GM19372 (cell line): ENCODE measurements around the gene GNG5.
"Not testable (repeated sequence)": the region's sequence is repeated elsewhere in the genome, so short reads cannot be mapped to it uniquely, and the experiment has no call there.

Source experiments
- ATAC-seq: cut with Tn5 transposase; IDR thresholded peaks from one replicate; pipeline ENCODE4 v1.9.1; 2021; ENCODE audit warnings: mild to moderate bottlenecking, low read depth, moderate library complexity; ENCODE audit not compliant: unreplicated experiment

Gene GNG5

GRCh38 chr1:84506002-84506728, at the start of gene GNG5, which contains the start of gene SPATA1:
TSS of gene GNG5 (minus strand) at chr1:84506581. CDS start at chr1:84506091, 490 bp downstream.
TSS of gene SPATA1 (plus strand) at chr1:84506386. CDS start at chr1:84516360, 9,974 bp downstream.
- peak; percentile 81 for ATAC-seq

GRCh38 chr1:84550826-84551225, 44.4 kb upstream of the GNG5 start:
- ATAC-seq, result no peak

GRCh38 chr1:84541679-84542078, 35.3 kb upstream of the GNG5 start:
- ATAC-seq, result no peak

GRCh38 chr1:84540759-84541158, 34.4 kb upstream of the GNG5 start:
- ATAC-seq, result no peak

- ATAC-seq, result no peak
Observed at GRCh38 chr1:84539972-84540371, 33.6 kb upstream of the GNG5 start.

- ATAC-seq, result no peak
Observed at GRCh38 chr1:84538599-84538998, 32.2 kb upstream of the GNG5 start.

GRCh38 chr1:84525779-84526178, 19.4 kb upstream of the GNG5 start:
- ATAC-seq, result no peak

- no peak for ATAC-seq
Observed at GRCh38 chr1:84524590-84524989, 18.2 kb upstream of the GNG5 start.

- ATAC-seq, result no peak
Observed at GRCh38 chr1:84510668-84511067, 4.3 kb upstream of the GNG5 start.

- ATAC-seq, result no peak
Observed at GRCh38 chr1:84510165-84510564, 3.8 kb upstream of the GNG5 start.

GRCh38 chr1:84509029-84509428, 2.6 kb upstream of the GNG5 start:
- no peak for ATAC-seq

GRCh38 chr1:84508510-84508909, 2.1 kb upstream of the GNG5 start:
- no peak for ATAC-seq

GRCh38 chr1:84507887-84508286, 1.5 kb upstream of the GNG5 start:
- not testable (repeated sequence) for ATAC-seq

GRCh38 chr1:84506729-84507453, 510 bp upstream of the GNG5 start:
- no peak for ATAC-seq

GRCh38 chr1:84505493-84506001, 834 bp downstream of the GNG5 start:
- peak; percentile 38 for ATAC-seq

GRCh38 chr1:84504580-84505492, 1.5 kb downstream of the GNG5 start:
- no peak for ATAC-seq

- ATAC-seq, result no peak
Observed at GRCh38 chr1:84502927-84503326, 3.5 kb downstream of the GNG5 start.

- ATAC-seq, result no peak
Observed at GRCh38 chr1:84497631-84498275, 8.6 kb downstream of the GNG5 start.

- ATAC-seq, result no peak
Observed at GRCh38 chr1:84496498-84496897, 9.9 kb downstream of the GNG5 start.

- no peak for ATAC-seq
Observed at GRCh38 chr1:84493747-84494146, 12.6 kb downstream of the GNG5 start.
